GM19239 (cell line): Measurements from ENCODE around the gene SLC35B4.

Experiments
- DNase-seq: peaks from one replicate; pipeline ENCODE4 v3.0.0; 2011; ENCODE audit warnings: low spot score; ENCODE audit not compliant: insufficient read length
- FAIRE-seq: peaks from 2 replicates; lab custom pipeline; 2011; peaks lifted over from hg19 to GRCh38; lab: Jason Lieb, UNC

Gene SLC35B4, protein sequence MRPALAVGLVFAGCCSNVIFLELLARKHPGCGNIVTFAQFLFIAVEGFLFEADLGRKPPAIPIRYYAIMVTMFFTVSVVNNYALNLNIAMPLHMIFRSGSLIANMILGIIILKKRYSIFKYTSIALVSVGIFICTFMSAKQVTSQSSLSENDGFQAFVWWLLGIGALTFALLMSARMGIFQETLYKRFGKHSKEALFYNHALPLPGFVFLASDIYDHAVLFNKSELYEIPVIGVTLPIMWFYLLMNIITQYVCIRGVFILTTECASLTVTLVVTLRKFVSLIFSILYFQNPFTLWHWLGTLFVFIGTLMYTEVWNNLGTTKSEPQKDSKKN

DNA sequence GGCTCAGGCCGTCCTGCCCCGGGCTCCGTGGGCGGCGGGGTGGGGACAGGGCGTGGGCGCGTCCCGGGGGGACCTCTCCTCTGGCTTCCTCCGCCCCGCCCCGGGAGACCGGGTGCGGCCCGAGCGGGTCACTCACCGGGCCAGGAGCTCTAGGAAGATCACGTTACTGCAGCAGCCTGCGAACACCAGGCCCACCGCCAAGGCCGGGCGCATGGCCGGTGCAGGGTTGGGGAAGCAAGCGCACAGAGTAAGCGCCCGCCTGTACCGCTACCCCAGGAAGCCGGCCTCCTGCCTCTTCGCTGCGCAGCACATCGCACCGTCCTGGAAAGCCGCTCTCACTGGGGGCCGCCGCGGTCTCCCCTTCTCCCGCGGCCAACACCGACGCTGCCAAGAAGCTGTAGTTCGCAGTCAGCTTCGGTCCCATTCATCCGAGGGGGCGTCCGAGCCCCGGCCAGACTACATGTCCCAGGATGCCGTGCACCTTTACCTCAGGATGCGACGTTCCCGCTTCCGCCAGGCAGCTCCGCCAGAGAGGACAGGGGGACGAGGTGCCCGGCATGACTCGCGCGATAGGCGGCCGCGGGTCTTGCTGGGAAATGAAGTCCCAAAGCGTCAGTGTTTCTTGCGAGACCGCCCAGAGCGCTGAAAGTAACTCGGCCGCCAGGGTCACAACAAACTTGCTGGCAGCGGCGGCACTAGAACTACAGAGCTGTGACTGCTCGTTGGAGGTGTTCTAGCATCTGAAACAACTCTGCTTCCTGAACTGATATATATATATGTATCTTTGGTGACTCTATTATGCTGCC lies at the start of gene SLC35B4:
SLC35B4 (minus strand) TSS at position 392 of the 806 bp plus-strand sequence; CDS start at position 213, 179 bp downstream.
- peak; percentile 94 for DNase-seq
- peak; percentile 99 for FAIRE-seq

- FAIRE-seq = no peak
- DNase-seq = no peak
These were observed 49.8 kb upstream of the SLC35B4 start for GRCh38 chr7:134366481-134366880.

GRCh38 chr7:134365341-134366054 lies 48.8 kb upstream of the SLC35B4 start:
- FAIRE-seq (no peak), DNase-seq (no peak)

- no peak for FAIRE-seq
These were observed 47.9 kb upstream of the SLC35B4 start for GRCh38 chr7:134364619-134365037.

GRCh38 chr7:134362587-134363483 lies 46.1 kb upstream of the SLC35B4 start:
- FAIRE-seq (no peak), DNase-seq (no peak)

More at GRCh38 chr7:134364619-134365037, 47.9 kb upstream of the SLC35B4 start:
- DNase-seq = no peak

GRCh38 chr7:134359787-134360432 lies 43.2 kb upstream of the SLC35B4 start:
- FAIRE-seq (no peak), DNase-seq (no peak)

DNA sequence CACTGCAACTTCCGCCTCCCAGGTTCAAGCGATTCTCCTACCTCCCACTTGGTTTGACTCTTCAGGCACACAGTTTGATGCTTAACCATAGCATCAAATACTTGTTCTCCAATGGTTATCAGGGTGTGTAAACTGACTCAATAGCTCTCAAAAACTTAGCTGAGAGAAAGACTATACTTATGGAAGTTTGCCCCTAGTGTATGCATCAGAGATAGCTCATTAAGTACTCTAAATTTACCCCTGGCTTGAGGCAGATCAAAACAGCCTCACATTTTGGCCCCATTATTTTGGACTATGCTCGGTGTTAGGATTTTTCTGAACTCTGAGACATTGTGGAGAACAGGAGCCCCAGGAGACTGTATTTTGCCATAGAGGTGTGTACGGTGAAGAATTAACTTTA lies 40.8 kb upstream of the SLC35B4 start:
- FAIRE-seq = no peak

DNA sequence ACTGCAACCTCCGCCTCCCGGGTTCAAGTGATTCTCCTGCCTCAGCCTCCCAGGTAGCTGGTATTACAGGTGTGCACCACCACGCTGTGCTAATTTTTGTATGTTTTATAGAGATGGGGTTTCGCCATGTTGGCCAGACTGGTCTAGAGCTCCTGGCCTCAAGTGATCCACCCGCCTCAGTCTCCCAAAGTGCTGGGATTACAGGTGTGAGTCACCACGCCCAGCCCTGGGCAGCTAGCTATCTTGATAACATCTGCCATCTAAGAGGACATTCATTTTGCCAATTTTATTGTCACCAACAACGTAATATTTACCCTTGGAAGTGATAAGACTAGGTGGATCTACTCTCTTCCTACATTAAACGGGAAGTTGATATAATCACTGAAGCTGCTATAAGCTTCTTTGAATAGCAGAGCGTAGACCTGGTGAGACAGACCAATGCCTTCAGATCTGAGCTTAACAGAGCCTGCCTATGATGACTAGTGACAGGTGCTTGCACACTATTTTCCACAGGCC lies 39.7 kb upstream of the SLC35B4 start:
- FAIRE-seq = no peak

More for the DNA sequence above, 40.8 kb upstream of the SLC35B4 start:
- DNase-seq = no peak

GRCh38 chr7:134355927-134356326 lies 39.2 kb upstream of the SLC35B4 start:
- FAIRE-seq = no peak
- DNase-seq = no peak

More for the DNA sequence above, 39.7 kb upstream of the SLC35B4 start:
- no peak for DNase-seq

- no peak for DNase-seq
- no peak for FAIRE-seq
These were observed 38.3 kb upstream of the SLC35B4 start for GRCh38 chr7:134355004-134355525.

GRCh38 chr7:134353411-134353810 lies 36.7 kb upstream of the SLC35B4 start:
- DNase-seq (no peak), FAIRE-seq (no peak)

GRCh38 chr7:134351424-134351823 lies 34.7 kb upstream of the SLC35B4 start:
- FAIRE-seq = no peak
- no peak for DNase-seq

DNA sequence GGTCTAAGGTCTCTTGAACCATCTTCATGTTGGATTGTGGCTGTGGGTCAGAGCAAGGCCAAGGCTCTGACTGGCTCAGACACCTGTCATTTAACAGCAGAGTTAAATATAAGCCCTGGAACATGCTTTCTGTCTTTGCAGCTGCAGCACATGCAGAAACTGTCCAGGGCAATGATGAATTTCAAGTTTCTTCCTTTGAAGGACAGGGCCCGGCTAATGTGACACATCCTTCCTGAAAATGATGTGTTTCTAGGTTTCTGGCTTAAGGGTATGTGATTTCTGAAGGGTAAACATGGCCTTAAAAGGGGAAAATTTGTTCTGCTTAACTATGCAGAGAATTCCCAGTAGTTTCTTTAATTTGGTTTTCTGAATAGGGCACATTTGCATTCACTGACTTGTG lies 34.0 kb upstream of the SLC35B4 start:
- DNase-seq = no peak
- FAIRE-seq = no peak

- no peak for DNase-seq
- no peak for FAIRE-seq
These were observed 30.8 kb upstream of the SLC35B4 start for GRCh38 chr7:134347567-134347966.

- DNase-seq (no peak), FAIRE-seq (no peak)
These were observed 27.1 kb upstream of the SLC35B4 start for GRCh38 chr7:134343796-134344195.

- no peak for DNase-seq
- FAIRE-seq = no peak
These were observed 26.4 kb upstream of the SLC35B4 start for GRCh38 chr7:134343136-134343535.

- no peak for FAIRE-seq
These were observed 22.7 kb upstream of the SLC35B4 start for GRCh38 chr7:134339475-134339874.

GRCh38 chr7:134337980-134338379 lies 21.2 kb upstream of the SLC35B4 start:
- FAIRE-seq = no peak

More at GRCh38 chr7:134339475-134339874, 22.7 kb upstream of the SLC35B4 start:
- DNase-seq = no peak

GRCh38 chr7:134334408-134334807 lies 17.7 kb upstream of the SLC35B4 start:
- FAIRE-seq (no peak), DNase-seq (no peak)

More at GRCh38 chr7:134337980-134338379, 21.2 kb upstream of the SLC35B4 start:
- no peak for DNase-seq
